HG03439 (cell line): ENCODE data around the gene CAPSL.
A peak's percentile ranks its signal among the peaks of the same experiment; 100 is the strongest.
"Not testable (repeated sequence)": the region's sequence is repeated elsewhere in the genome, so short reads cannot be mapped to it uniquely, and the experiment has no call there.

ENCODE experiments used
- ATAC-seq: cut with Tn5 transposase; IDR thresholded peaks from one replicate; pipeline ENCODE4 v1.9.1; 2021; ENCODE audit warnings: mild to moderate bottlenecking, moderate library complexity; ENCODE audit not compliant: unreplicated experiment

The CAPSL gene

GRCh38 chr5:35938568-35939227, at the start of gene CAPSL:
TSS of gene CAPSL (minus strand) at chr5:35938622. CDS start at chr5:35921120, 17,502 bp downstream.
- no peak for ATAC-seq

DNA sequence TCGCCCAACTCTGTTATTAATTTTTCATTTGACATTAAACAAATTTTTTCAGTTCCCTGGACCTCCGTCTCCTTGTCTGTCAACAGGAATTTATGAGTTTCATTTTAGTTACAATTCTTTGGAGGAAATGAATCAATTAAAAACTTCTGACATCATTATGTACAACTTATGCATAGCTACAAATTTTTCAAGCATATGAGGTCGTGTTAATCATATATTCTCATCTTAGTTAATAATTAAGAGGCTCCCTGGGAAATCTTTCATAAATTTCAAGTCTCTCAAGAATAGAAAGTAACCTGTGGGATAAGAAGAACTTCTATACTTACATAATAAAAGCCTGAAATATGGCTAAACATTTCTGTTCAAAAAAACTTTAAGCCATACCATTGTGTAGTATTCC, 49.4 kb upstream of the CAPSL start:
- ATAC-seq = no peak

GRCh38 chr5:35979715-35980114, 41.3 kb upstream of the CAPSL start:
- ATAC-seq = no peak

DNA sequence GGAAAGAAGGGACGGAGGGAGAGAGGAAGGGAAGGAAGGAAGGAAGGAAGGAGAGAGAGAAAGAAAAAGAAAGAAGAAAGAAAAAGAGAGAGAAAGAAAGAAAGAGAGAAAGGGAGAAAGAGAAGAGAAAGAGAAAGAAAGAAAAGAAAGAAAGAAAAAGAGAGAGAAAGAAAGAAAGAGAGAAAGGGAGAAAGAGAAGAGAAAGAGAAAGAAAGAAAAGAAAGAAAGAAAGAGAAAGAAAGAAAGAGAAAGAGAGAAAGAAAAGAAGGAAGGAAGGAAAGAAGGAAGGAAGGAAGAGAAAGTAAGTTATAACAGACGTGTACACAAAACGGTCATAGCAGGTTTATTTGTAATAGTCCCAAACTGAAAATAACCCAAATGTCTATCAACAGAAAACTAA, 38.4 kb upstream of the CAPSL start:
- not testable (repeated sequence) for ATAC-seq

DNA sequence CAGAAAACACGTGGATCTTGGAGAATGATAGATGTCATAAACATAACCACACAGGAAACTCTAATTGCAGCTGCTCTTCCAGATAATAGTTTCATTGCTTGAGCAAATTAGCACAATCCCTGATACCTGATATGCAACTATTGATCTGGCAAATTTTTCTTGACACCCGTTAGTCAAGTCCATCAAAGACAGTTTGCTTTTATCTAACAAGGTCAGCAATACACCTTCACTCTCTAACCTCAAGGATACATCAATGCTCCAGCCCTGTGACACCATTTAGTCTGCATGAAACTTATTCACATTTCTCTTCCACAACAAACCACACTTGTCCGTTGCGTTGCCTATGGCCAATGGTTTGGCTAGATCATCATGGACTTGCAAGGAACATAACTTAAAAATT, 36.1 kb upstream of the CAPSL start:
- no peak for ATAC-seq

GRCh38 chr5:35971878-35972210, 33.4 kb upstream of the CAPSL start:
- no peak for ATAC-seq

GRCh38 chr5:35971186-35971877, 32.9 kb upstream of the CAPSL start:
- ATAC-seq = no peak

DNA sequence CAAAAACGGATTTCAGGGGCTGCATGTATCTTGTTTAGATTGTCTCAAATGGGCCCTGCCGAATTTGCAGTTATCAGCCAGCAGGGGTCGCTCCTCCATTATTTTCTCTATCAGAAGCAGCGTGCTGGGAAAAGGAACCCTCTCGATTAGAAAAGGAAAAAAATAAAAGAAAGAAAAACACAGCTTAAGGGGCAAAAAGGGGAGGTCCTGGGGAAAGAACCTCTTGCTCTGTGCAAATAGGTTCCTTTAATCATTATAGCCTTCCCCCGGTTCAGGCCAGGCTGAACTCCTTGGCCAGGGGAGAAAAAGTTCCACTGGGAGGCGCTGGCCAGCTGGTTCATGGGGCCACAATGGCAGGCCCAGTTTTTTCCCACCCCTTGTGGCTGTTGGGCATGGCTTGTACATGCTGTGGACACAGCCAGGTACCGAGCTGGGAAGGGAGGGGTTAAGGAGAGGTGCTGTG, 25.0 kb upstream of the CAPSL start:
- no peak for ATAC-seq

GRCh38 chr5:35960328-35960727, 21.9 kb upstream of the CAPSL start:
- ATAC-seq = no peak

DNA sequence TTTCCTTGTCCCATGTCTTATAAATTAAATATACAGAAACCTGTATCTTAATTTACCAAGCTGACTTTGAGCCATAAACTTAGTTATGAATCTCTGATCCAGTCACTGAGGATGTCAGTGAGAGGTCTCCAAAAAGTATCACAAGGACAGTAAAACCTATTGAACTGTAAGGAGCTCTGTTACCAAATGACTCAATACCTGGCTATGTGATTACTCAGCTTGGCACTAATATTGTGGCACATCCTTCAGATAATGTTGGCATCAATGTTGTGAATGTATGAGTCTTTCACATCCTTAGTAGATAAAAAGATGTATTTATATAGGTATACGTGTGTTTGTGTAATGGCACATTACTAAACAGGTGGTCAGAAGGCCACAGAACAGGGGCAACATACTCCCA, 18.0 kb upstream of the CAPSL start:
- ATAC-seq = no peak

- ATAC-seq = no peak
Measured at GRCh38 chr5:35954175-35954574, 15.8 kb upstream of the CAPSL start.

DNA sequence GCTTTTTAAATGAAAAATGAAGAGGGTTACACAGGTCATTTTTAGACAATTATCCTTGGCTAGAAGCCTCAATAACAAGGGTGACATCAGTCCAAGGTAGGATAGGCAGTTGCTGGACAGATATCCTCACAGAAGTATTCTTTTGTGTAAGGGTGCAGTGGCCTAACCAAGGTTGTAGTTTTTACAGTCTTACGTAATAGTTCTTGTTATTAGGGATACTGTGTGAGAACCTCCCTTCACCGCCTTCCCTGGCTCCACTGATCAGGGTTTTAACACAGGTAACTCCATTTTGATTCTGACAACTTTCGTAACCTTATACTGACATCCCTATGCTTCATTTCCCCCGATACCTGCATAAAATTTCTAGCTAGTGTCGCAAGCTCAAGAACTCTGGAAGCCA, 8.7 kb upstream of the CAPSL start:
- no peak for ATAC-seq

DNA sequence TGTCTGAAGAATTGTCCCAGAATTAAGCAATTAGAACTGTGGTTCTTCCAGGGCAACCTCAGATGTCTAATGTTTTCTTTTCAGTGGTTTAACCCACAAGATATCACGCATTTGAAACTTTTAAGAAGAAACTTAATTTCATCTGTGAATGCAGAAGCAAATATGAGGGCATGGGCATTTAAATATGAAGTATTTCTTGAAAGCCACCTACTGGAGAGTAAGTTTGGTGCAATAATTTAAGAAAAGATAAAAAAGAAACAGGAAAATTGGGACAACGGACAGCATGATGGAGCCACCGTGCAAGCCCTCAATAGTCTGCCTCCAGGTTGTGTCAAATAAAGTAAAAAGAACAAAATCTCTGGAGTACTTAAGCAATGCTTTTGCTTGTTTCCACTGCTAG, 1.2 kb upstream of the CAPSL start:
- ATAC-seq = no peak

DNA sequence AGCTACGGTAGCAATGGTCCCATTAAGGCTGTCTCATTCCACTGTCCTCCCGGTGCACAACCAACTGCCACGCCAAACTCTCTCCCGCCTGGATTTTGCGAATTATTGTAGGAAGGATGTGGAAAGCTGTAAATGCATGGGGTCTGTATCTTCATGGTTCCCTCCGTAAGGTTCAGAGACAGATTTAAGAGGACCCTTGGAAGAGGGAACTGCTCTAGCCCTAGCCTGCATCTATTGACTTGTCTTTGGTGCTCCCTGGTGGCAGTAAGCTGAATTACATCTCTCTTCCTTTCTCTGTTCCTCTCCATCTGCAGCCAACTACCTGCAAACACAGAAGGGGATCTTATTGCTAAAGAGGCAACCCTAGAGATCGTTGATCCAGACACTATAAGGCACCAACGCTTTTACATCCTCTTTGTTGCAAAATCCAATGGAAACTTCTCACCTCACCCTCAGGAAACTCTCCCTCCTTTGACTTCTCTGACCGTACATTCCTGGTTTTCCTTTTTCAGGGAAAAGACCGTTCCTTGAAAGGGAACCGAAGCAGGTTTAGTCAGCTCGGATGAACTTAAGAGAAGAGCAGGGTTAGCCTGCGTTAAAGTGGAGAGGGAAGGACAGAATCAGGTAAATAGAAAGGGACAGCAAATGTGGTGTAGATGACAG, 11.9 kb downstream of the CAPSL start:
- ATAC-seq = peak; percentile 83

DNA sequence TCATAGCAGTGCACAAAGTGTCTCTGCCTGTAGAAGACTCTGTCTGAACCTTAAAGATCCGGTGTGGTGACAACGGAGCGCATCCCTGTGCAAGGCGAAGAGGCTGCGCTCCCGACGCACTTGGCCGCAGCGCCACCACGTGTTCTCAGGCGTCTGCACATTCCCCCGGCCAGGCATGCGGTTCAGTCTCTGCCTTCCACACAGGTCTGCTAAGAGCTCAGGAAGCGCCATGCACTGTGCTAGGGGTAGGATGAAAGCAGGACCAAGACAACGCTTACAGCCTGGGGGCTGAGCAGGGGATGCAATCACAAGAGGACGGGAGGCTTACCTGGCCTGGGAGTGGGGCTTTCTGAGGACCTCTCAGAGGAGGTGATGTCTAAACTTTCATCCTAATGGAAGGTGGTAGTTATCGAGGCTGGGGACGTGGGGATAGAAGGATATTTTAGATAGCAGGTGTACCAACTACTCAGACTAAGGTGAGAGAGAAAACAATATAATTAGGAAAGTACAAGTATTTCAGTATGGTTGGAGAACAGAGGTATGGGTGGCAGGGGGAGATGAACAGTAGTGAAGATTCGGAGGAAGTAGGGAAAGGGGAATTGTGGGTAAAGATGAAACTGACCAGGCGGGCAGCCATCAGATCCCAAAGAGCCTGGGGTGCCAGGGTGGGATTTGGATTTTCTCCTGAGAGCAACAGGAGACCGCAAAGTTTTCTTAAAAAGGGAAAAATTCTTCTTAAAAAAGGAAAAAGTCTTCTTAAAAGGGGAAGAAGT, 13.3 kb downstream of the CAPSL start:
- no peak for ATAC-seq

GRCh38 chr5:35924122-35924949, 14.1 kb downstream of the CAPSL start:
- no peak for ATAC-seq

DNA sequence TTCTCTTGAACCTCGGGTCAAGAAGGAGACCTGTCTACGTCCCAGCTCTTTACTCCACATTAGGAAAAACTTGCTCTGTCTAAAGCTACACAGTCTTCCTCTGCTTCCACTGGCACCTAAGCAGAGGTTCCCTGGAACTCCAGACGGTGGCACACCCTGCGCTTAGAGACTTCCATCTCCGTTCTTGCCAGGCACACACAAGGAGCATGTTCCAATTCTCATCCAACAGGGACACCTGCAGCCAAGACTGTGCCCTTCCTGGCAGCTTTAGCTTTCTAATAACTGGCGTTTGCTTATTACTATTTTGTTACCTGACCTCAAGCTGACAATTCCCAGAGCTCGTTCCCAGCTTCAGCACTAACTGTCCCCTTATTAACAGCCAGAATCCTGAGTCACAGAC, 16.0 kb downstream of the CAPSL start:
- no peak for ATAC-seq

DNA sequence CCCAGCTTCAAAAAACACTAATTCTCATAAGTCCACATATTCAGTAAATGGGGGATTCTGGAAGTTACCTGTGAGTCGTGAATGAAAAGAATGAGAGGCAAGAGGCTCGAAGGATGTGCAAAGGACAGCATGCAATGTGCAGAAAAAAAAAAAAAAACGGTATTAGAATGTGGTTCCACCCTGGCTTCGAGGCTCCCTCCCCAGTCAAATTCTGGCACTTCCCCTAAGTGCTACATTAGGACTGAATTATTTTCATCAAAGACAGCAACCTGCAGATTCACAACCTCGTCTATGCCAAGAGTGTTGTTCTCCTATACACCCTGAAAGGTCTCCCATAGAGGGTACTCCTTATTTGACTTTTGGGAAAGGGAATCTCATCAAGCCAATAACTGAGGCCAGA, 16.5 kb downstream of the CAPSL start:
- ATAC-seq = no peak

GRCh38 chr5:35920890-35921289, 17.5 kb downstream of the CAPSL start:
- no peak for ATAC-seq

DNA sequence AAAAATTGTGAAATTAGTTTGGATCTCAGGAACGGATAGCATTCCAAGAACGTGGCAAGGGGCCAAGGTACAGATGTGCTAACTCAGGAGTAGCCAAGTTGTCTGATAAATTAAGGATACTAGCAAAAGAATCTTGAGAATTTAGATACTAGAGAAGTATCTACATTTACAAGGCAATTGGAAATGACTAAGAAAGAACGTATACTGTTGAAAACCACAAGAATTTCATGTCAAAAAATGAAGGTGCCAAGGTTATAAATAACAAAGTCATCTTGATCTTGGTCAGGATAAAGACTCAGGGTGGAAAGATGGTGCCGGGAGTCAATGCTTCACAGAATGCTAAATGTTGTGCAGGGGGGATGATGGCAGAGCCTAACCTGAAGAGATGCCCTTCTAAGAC, 19.2 kb downstream of the CAPSL start:
- no peak for ATAC-seq

DNA sequence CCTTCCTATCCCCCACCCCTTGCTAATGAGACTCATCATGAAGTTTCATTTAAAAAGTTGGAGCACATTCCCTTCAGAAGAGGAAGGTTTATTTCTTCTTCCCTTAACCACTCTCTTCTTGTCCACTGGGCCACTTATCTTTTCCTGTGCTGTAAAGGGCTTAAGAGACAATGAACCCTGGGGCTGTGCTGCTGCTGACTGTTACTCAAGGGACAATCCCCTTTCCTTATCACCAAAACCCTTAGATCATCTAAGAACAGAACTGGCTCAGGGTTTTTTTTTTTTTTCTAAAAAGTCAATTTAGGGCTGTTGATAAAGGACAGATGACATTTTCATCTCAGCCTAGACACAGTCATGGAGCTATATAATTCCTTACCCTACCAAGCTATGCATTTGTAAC, 29.6 kb downstream of the CAPSL start:
- no peak for ATAC-seq
